SK-N-SH (cell line): ENCODE data around the gene MACROD2. TPM values are rescaled to one million over a fixed set of nuclear protein-coding genes. Genes with fewer than 3 reads are reported as not detected.

Experiments used
- CTCF ChIA-PET: fragments of 300-600, 350-600 bp; formaldehyde crosslinking; extraction: SDS; loops from one replicate; lab custom pipeline; 2021; lab: Yijun Ruan, JAX
- POLR2A ChIA-PET: fragments of 350-600 bp; sonication (Branson Sonifier 250); formaldehyde crosslinking; extraction: SDS; loops from one replicate; lab custom pipeline; 2020; ENCODE audit warnings: antibody characterized with exemption, inconsistent platforms; lab: Yijun Ruan, JAX
- DNase-seq: peaks from one replicate; pipeline ENCODE4 v3.0.0; 2012
- H2AFZ ChIP-seq: fragments of 200-600 bp; sonication (generic); 2 replicates; pipeline ENCODE4 v1.8.1; 2016; ENCODE audit warnings: antibody characterized with exemption, mild to moderate bottlenecking, low read depth
- H3F3A ChIP-seq: fragments of 200-600 bp; sonication (generic); replicated peaks from 2 replicates; pipeline ENCODE3; 2016; ENCODE audit warnings: antibody characterized with exemption, mild to moderate bottlenecking; ENCODE audit not compliant: insufficient read depth
- H3K27ac ChIP-seq, 2 experiments: fragments of 200-500 bp in 1 of 2; fragments of 200-600 bp in 1 of 2; sonication (Bioruptor generic) in 1 of 2; sonication (generic), shearing (Covaris generic) in 1 of 2; 2 replicates each; pipeline versions ENCODE4 v1.5.1 to v1.6.1; 2014 to 2016; ENCODE audit warnings: low read depth in 2 of 2, inconsistent platforms in 1 of 2, low read length in 1 of 2, mild to moderate bottlenecking in 1 of 2, mixed read lengths in 1 of 2
- H3K27me3 ChIP-seq: fragments of 200-600 bp; sonication (generic), shearing (Covaris generic); 2 replicates; pipeline ENCODE4 v1.6.1; 2016; ENCODE audit warnings: mixed run types; ENCODE audit not compliant: insufficient read depth
- H3K36me3 ChIP-seq, 2 experiments: fragments of 200-500 bp in 1 of 2; fragments of 200-600 bp in 1 of 2; sonication (Bioruptor generic) in 1 of 2; sonication (generic) in 1 of 2; replicated peaks in 1 of 2; 2 replicates each; pipeline versions ENCODE3 to v1.5.1; 2014 to 2016; ENCODE audit warnings: low read length in 1 of 2, mild to moderate bottlenecking in 1 of 2; ENCODE audit not compliant: insufficient read depth in 2 of 2, control insufficient read depth in 1 of 2
- H3K4me1 ChIP-seq, 2 experiments: fragments of 200-500 bp in 1 of 2; fragments of 200-600 bp in 1 of 2; sonication (Bioruptor generic) in 1 of 2; sonication (generic), shearing (Covaris generic) in 1 of 2; 2 replicates each; pipeline versions ENCODE4 v1.5.1 to v1.6.1; 2014 to 2016; ENCODE audit warnings: low read depth in 1 of 2, low read length in 1 of 2, mixed run types in 1 of 2; ENCODE audit not compliant: insufficient read depth in 2 of 2, control insufficient read depth in 1 of 2
- H3K4me2 ChIP-seq: fragments of 200-600 bp; sonication (generic), shearing (Covaris generic); 2 replicates; pipeline ENCODE4 v1.6.1; 2017; ENCODE audit warnings: mixed run types
- H3K4me3 ChIP-seq, 2 experiments: fragments of 200-500 bp in 1 of 2; fragments of 200-600 bp in 1 of 2; sonication (Bioruptor generic) in 1 of 2; sonication (generic), shearing (Covaris generic) in 1 of 2; 2 replicates each; pipeline versions ENCODE4 v1.5.1 to v1.8.1; 2014 to 2016; ENCODE audit warnings: low read depth in 2 of 2, inconsistent platforms in 1 of 2, low read length in 1 of 2, mild to moderate bottlenecking in 1 of 2, mixed read lengths in 1 of 2, moderate library complexity in 1 of 2
- H3K79me2 ChIP-seq: fragments of 200-600 bp; sonication (generic); 2 replicates; pipeline ENCODE4 v1.8.1; 2017; ENCODE audit warnings: mild to moderate bottlenecking; ENCODE audit not compliant: insufficient read depth
- H3K9ac ChIP-seq: fragments of 200-600 bp; sonication (generic); 2 replicates; pipeline ENCODE4 v1.6.1; 2017; ENCODE audit warnings: mixed run types
- H3K9me2 ChIP-seq: fragments of 200-600 bp; sonication (generic); 2 replicates; pipeline ENCODE4 v1.6.1; 2017; ENCODE audit warnings: mixed run types
- H3K9me3 ChIP-seq: fragments of 200-600 bp; sonication (generic); 2 replicates; pipeline ENCODE4 v1.6.1; 2017; ENCODE audit warnings: mixed run types, mild to moderate bottlenecking, moderate library complexity
- H4K20me1 ChIP-seq: fragments of 200-600 bp; sonication (generic); 2 replicates; pipeline ENCODE4 v1.6.1; 2017; ENCODE audit warnings: mild to moderate bottlenecking, mixed run types; ENCODE audit not compliant: insufficient read depth
- ELF1 ChIP-seq: IDR thresholded peaks from 2 replicates; pipeline ENCODE4 v1.4.0; 2012
- EZH2phosphoT487 ChIP-seq: fragments of 200-600 bp; sonication (generic); IDR thresholded peaks from 2 replicates; pipeline ENCODE4 v1.6.1; 2017; ENCODE audit warnings: low read depth, mixed run types, mild to moderate bottlenecking, antibody characterized with exemption, moderate library complexity, borderline replicate concordance
- FOXJ3 ChIP-seq: sonication (generic); formaldehyde crosslinking; IDR thresholded peaks from 2 replicates; pipeline ENCODE4 v1.5.1; 2020; ENCODE audit warnings: mild to moderate bottlenecking, missing genetic modification reagents
- FOXM1 ChIP-seq: IDR thresholded peaks from 2 replicates; pipeline ENCODE4 v1.4.0; 2012; ENCODE audit warnings: low read depth, mild to moderate bottlenecking
- JUND ChIP-seq: IDR thresholded peaks from 2 replicates; pipeline ENCODE4 v1.4.0; 2012
- MEF2A ChIP-seq: IDR thresholded peaks from 2 replicates; pipeline ENCODE4 v1.4.0; 2012; ENCODE audit warnings: low read depth, borderline replicate concordance
- NFIC ChIP-seq: IDR thresholded peaks from 2 replicates; pipeline ENCODE4 v1.4.0; 2012; ENCODE audit warnings: borderline replicate concordance
- NRF1 ChIP-seq: IDR thresholded peaks from 2 replicates; pipeline ENCODE4 v1.6.1; 2012; ENCODE audit warnings: low read depth, mild to moderate bottlenecking, low read length
- RCOR1 ChIP-seq: fragments of 150-350 bp; IDR thresholded peaks from 2 replicates; pipeline ENCODE4 v1.6.1; 2017; ENCODE audit warnings: antibody characterized with exemption, low read length
- RXRA ChIP-seq: IDR thresholded peaks from 2 replicates; pipeline ENCODE4 v1.4.0; 2012; ENCODE audit warnings: low read depth, mild to moderate bottlenecking, borderline replicate concordance
- SMC3 ChIP-seq: IDR thresholded peaks from 2 replicates; pipeline ENCODE4 v1.6.1; 2012; ENCODE audit warnings: low read depth, low read length, improper control_type of control experiment
- TAF1 ChIP-seq: IDR thresholded peaks from 2 replicates; pipeline ENCODE4 v1.6.1; 2012; ENCODE audit warnings: low read depth, mild to moderate bottlenecking, low read length, moderate library complexity, borderline replicate concordance
- TCF12 ChIP-seq: IDR thresholded peaks from 2 replicates; pipeline ENCODE4 v1.4.0; 2012
- TEAD4 ChIP-seq: IDR thresholded peaks from 2 replicates; pipeline ENCODE4 v1.4.0; 2012; ENCODE audit warnings: mild to moderate bottlenecking, borderline replicate concordance; ENCODE audit not compliant: insufficient read depth
- WGBS: methylation state at CpG from one replicate; pipeline ENCODE4 v1.1.6; 2017; ENCODE audit warnings: low lambda C conversion rate; 5-methylcytosine and 5-hydroxymethylcytosine counted together
- polyA plus RNA-seq, 3 experiments: library from polyadenylated mRNA; depleted of rRNA; stranded (reverse); fragments of >200 nt; gene quantifications; 2 replicates each; pipeline ENCODE4 v1.2.3, GENCODE V29; 2012
- TF ChIP-seq, protein P1 (sequence below): fragments of 150-350 bp; IDR thresholded peaks from 2 replicates; pipeline ENCODE4 v1.6.1; 2017; ENCODE audit warnings: antibody characterized with exemption, low read length, low read depth, borderline replicate concordance
- TF ChIP-seq, protein P2 (sequence below): fragments of 200-600 bp; sonication (generic); IDR thresholded peaks from 2 replicates; pipeline ENCODE4 v1.6.1; 2017; ENCODE audit warnings: antibody characterized with exemption, mild to moderate bottlenecking, moderate library complexity
- TF ChIP-seq, protein P3 (sequence below): IDR thresholded peaks from 2 replicates; pipeline ENCODE4; 2012
- TF ChIP-seq, protein P4 (sequence below): fragments of 150-350 bp; IDR thresholded peaks from 2 replicates; pipeline ENCODE4 v1.6.1; 2016; ENCODE audit warnings: mild to moderate bottlenecking, low read depth, low read length

The MACROD2 gene
- polyA plus RNA-seq, 1 of the 3 experiments (the other 2 are of a cell fraction): 0.33 TPM

DNA sequence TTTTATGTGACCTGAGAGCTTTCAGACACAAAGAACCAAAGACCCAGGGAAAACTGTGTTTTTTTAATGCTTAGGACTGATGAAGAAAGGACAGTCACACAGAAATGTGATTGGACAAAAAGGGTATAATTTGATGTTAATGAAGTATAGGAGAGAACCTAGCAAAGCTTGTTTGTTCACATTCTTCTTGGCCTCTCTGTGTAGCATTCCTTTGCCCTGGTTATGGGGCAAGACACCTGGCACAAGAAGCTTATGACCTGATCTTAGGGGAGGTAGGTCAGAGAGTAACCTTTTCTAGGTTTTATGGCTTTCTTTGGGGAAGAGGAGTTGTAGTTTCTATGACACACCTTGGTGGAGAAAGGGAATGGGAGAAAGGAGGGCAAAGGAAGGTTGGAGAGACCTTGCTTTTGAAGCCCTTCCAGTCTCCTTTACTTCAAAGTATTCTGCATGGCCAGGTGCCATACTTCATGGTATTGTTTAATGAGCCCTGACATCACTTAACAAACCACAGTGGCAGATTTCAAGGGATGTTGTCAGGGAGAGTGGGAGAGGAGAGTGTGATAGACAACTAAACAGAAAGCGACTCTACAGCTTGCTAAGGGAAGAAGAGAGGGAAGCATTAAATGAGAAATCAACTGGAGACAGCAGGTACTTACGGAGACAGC is 1043.9 kb downstream of the MACROD2 start:
- DNase-seq: no peak
- no peak overlapping the region for H3K9ac ChIP-seq
- H3K27ac ChIP-seq: no peak overlapping the region
- H3K4me2 ChIP-seq: no peak overlapping the region
- no peaks in the 10 kb centered on the region for H3K9me2 ChIP-seq
- no peaks in the 10 kb centered on the region for H3F3A ChIP-seq
- no peaks in the 10 kb centered on the region for H3K79me2 ChIP-seq
- no peak overlapping the region for H3K4me3 ChIP-seq
- H3K4me1 ChIP-seq: peaks cover 0 to 2% of the 10 kb centered on the region in 2 experiments; a peak in 1 of 4 replicates
- no peaks in the 10 kb centered on the region for H4K20me1 ChIP-seq
- H3K9me3 ChIP-seq: no peaks in the 10 kb centered on the region
- WGBS: 86% methylated on average over 2 of the region's 2 CpGs
- ChIA-PET CTCF (no interaction called here), POLR2A (no interaction called here)
- no peaks in the 10 kb centered on the region for H3K36me3 ChIP-seq
- H3K27me3 ChIP-seq: no peaks in the 10 kb centered on the region
- TF ChIP-seq, protein P1, sequence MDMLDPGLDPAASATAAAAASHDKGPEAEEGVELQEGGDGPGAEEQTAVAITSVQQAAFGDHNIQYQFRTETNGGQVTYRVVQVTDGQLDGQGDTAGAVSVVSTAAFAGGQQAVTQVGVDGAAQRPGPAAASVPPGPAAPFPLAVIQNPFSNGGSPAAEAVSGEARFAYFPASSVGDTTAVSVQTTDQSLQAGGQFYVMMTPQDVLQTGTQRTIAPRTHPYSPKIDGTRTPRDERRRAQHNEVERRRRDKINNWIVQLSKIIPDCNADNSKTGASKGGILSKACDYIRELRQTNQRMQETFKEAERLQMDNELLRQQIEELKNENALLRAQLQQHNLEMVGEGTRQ: no peak
- TF ChIP-seq JUND (no peak), RXRA (no peak), TAF1 (no peak), TCF12 (no peak), NFIC (no peak), EZH2phosphoT487 (no peak), NRF1 (no peak), SMC3 (no peak), ELF1 (no peak), MEF2A (no peak), RCOR1 (no peak), TEAD4 (no peak), FOXJ3 (CRISPR knock-in tag) (no peak), FOXM1 (no peak)
- TF ChIP-seq, protein P2, sequence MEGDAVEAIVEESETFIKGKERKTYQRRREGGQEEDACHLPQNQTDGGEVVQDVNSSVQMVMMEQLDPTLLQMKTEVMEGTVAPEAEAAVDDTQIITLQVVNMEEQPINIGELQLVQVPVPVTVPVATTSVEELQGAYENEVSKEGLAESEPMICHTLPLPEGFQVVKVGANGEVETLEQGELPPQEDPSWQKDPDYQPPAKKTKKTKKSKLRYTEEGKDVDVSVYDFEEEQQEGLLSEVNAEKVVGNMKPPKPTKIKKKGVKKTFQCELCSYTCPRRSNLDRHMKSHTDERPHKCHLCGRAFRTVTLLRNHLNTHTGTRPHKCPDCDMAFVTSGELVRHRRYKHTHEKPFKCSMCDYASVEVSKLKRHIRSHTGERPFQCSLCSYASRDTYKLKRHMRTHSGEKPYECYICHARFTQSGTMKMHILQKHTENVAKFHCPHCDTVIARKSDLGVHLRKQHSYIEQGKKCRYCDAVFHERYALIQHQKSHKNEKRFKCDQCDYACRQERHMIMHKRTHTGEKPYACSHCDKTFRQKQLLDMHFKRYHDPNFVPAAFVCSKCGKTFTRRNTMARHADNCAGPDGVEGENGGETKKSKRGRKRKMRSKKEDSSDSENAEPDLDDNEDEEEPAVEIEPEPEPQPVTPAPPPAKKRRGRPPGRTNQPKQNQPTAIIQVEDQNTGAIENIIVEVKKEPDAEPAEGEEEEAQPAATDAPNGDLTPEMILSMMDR: no peak
- TF ChIP-seq, protein P3, sequence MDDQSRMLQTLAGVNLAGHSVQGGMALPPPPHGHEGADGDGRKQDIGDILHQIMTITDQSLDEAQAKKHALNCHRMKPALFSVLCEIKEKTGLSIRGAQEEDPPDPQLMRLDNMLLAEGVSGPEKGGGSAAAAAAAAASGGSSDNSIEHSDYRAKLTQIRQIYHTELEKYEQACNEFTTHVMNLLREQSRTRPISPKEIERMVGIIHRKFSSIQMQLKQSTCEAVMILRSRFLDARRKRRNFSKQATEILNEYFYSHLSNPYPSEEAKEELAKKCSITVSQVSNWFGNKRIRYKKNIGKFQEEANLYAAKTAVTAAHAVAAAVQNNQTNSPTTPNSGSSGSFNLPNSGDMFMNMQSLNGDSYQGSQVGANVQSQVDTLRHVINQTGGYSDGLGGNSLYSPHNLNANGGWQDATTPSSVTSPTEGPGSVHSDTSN: no peak
- TF ChIP-seq, protein P4, sequence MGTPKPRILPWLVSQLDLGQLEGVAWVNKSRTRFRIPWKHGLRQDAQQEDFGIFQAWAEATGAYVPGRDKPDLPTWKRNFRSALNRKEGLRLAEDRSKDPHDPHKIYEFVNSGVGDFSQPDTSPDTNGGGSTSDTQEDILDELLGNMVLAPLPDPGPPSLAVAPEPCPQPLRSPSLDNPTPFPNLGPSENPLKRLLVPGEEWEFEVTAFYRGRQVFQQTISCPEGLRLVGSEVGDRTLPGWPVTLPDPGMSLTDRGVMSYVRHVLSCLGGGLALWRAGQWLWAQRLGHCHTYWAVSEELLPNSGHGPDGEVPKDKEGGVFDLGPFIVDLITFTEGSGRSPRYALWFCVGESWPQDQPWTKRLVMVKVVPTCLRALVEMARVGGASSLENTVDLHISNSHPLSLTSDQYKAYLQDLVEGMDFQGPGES: no peak
- H2AFZ ChIP-seq: no peak overlapping the region
